ENCODE results near the gene CACNG7. TPM values are rescaled to one million over a fixed set of nuclear protein-coding genes. Genes with fewer than 3 reads are reported as not detected.

Gene CACNG7
- total RNA-seq, 2 experiments from 2014 or later: not detected

GRCh38 chr19:53909471-53910169, 542 bp downstream of the CACNG7 start:
- intact Hi-C loops (cut with micrococcal nuclease; ENCODE audit: unreplicated experiment): loop anchor here (5.0 kb wide), 1 partner anchor 113 kb away; no protein-coding TSS in a partner anchor
- H3K9me3 ChIP-seq (ENCODE audit: low read length): no peaks in the 10 kb centered on the region
- H3K4me1 ChIP-seq (ENCODE audit: insufficient read depth, low read length, poor library complexity, severe bottlenecking): no peaks in the 10 kb centered on the region
- no peaks in the 10 kb centered on the region for H4K20me1 ChIP-seq (ENCODE audit: insufficient read depth, low read length)
- no peaks in the 10 kb centered on the region for H3K79me2 ChIP-seq (ENCODE audit: insufficient read depth, low read depth, low read length)
- POLR2A ChIA-PET: no interaction called here
- no TSS peak for BruUV-seq (replicated peaks)
- TF ChIP-seq CTCF (conservative IDR thresholded peaks at IDR 0.05; ENCODE audit: low read length) (no peak), EZH2phosphoT487 (IDR thresholded peaks at IDR 0.05; ENCODE audit: borderline replicate concordance, low read depth, low read length) (no peak)
- H3K9me2 ChIP-seq (ENCODE audit: insufficient read depth, low read length): no peaks in the 10 kb centered on the region
- H3K4me2 ChIP-seq (ENCODE audit: low read length): no peak overlapping the region
- CTCF ChIA-PET (ENCODE audit: unreplicated experiment): no interaction called here
- H3K4me3 ChIP-seq (ENCODE audit: low read depth, low read length, poor library complexity, severe bottlenecking): no peak overlapping the region
- H3K36me3 ChIP-seq (ENCODE audit: insufficient read depth, low read length): no peaks in the 10 kb centered on the region
- DNase-seq (ENCODE audit: low spot score): no peak
- H2AFZ ChIP-seq (ENCODE audit: low read length): no peak overlapping the region
- no peak overlapping the region for H3K27ac ChIP-seq (ENCODE audit: low read depth, low read length, poor library complexity, severe bottlenecking)

GRCh38 chr19:53910170-53910518, 1.1 kb downstream of the CACNG7 start:
- Histone ChIP-seq H3K4me3 (ENCODE audit: low read depth, low read length, poor library complexity, severe bottlenecking) (no peak overlapping the region), H4K20me1 (ENCODE audit: insufficient read depth, low read length) (no peaks in the 10 kb centered on the region), H3K36me3 (ENCODE audit: insufficient read depth, low read length) (no peaks in the 10 kb centered on the region), H2AFZ (ENCODE audit: low read length) (no peak overlapping the region), H3K9me2 (ENCODE audit: insufficient read depth, low read length) (no peaks in the 10 kb centered on the region), H3K27ac (ENCODE audit: low read depth, low read length, poor library complexity, severe bottlenecking) (no peak overlapping the region), H3K79me2 (ENCODE audit: insufficient read depth, low read depth, low read length) (no peaks in the 10 kb centered on the region), H3K9me3 (ENCODE audit: low read length) (no peaks in the 10 kb centered on the region), H3K4me2 (ENCODE audit: low read length) (no peak overlapping the region), H3K4me1 (ENCODE audit: insufficient read depth, low read length, poor library complexity, severe bottlenecking) (no peaks in the 10 kb centered on the region)
- BruUV-seq (replicated peaks): no TSS peak
- intact Hi-C loops (cut with micrococcal nuclease; ENCODE audit: unreplicated experiment): no loop called here
- TF ChIP-seq CTCF (conservative IDR thresholded peaks at IDR 0.05; ENCODE audit: low read length) (no peak), EZH2phosphoT487 (IDR thresholded peaks at IDR 0.05; ENCODE audit: borderline replicate concordance, low read depth, low read length) (no peak)
- CTCF ChIA-PET (ENCODE audit: unreplicated experiment): no interaction called here
- POLR2A ChIA-PET: no interaction called here
- DNase-seq (ENCODE audit: low spot score): no peak

GRCh38 chr19:53912653-53913052, 3.6 kb downstream of the CACNG7 start:
- Histone ChIP-seq H3K4me3 (ENCODE audit: low read depth, low read length, poor library complexity, severe bottlenecking) (no peak overlapping the region), H3K4me2 (ENCODE audit: low read length) (no peak overlapping the region), H4K20me1 (ENCODE audit: insufficient read depth, low read length) (no peaks in the 10 kb centered on the region), H3K9me2 (ENCODE audit: insufficient read depth, low read length) (no peaks in the 10 kb centered on the region), H3K27ac (ENCODE audit: low read depth, low read length, poor library complexity, severe bottlenecking) (no peak overlapping the region), H3K36me3 (ENCODE audit: insufficient read depth, low read length) (no peaks in the 10 kb centered on the region), H3K9me3 (ENCODE audit: low read length) (no peaks in the 10 kb centered on the region), H2AFZ (ENCODE audit: low read length) (no peak overlapping the region), H3K4me1 (ENCODE audit: insufficient read depth, low read length, poor library complexity, severe bottlenecking) (no peaks in the 10 kb centered on the region), H3K79me2 (ENCODE audit: insufficient read depth, low read depth, low read length) (no peaks in the 10 kb centered on the region)
- DNase-seq (ENCODE audit: low spot score): peak; percentile 13
- ChIA-PET POLR2A (no interaction called here), CTCF (ENCODE audit: unreplicated experiment) (no interaction called here)
- BruUV-seq (replicated peaks): no TSS peak
- intact Hi-C loops (cut with micrococcal nuclease; ENCODE audit: unreplicated experiment): no loop called here
- TF ChIP-seq CTCF (conservative IDR thresholded peaks at IDR 0.05; ENCODE audit: low read length): peak; percentile 68
- TF ChIP-seq EZH2phosphoT487 (IDR thresholded peaks at IDR 0.05; ENCODE audit: borderline replicate concordance, low read depth, low read length): no peak

Measured in OCI-LY7 (cell line).